HCT116 (cell line): ENCODE results near the gene C1QL3.

Experiments
- CEBPB ChIP-seq: IDR thresholded peaks from 2 replicates; pipeline ENCODE4 v1.6.1; 2012; ENCODE audit warnings: low read depth
- EGR1 ChIP-seq: IDR thresholded peaks from 2 replicates; pipeline ENCODE4 v1.6.1; 2012; ENCODE audit warnings: low read depth
- EZH2 ChIP-seq: fragments of 200-600 bp; sonication (generic); IDR thresholded peaks from 2 replicates; pipeline ENCODE4 v1.6.1; 2017; ENCODE audit warnings: antibody characterized with exemption, mixed run types
- POLR2A ChIP-seq: IDR thresholded peaks from 2 replicates; pipeline ENCODE4 v1.7.0; 2011; ENCODE audit warnings: borderline replicate concordance; ENCODE audit not compliant: insufficient read depth, insufficient read length; ENCODE audit errors: extremely low read depth
- RAD21 ChIP-seq: IDR thresholded peaks from 2 replicates; pipeline ENCODE4 v1.6.1; 2012; ENCODE audit warnings: low read depth, mild to moderate bottlenecking
- SP1 ChIP-seq: IDR thresholded peaks from 2 replicates; pipeline ENCODE4 v1.6.1; 2012; ENCODE audit warnings: low read depth
- ZNF274 ChIP-seq: fragments of 200-500 bp; sonication (Bioruptor generic); IDR thresholded peaks from 2 replicates; pipeline ENCODE4 v1.6.1; 2014; ENCODE audit warnings: mild to moderate bottlenecking, low read depth, low read length, inconsistent platforms
- TF ChIP-seq, protein P1 (sequence below), 3 experiments: fragments of 200-600 bp in 1 of 3; sonication (generic) in 1 of 3; IDR thresholded peaks in 2 of 3; conservative IDR thresholded peaks in 1 of 3; 2 replicates each; pipeline ENCODE4 v1.5.1; 2012 to 2017; ENCODE audit warnings: low read depth in 2 of 3, low read length in 2 of 3, antibody characterized with exemption in 1 of 3, borderline replicate concordance in 1 of 3, control low read depth in 1 of 3, mild to moderate bottlenecking in 1 of 3, mixed read lengths in 1 of 3, mixed run types in 1 of 3, moderate library complexity in 1 of 3; ENCODE audit not compliant: insufficient read depth in 1 of 3
- TF ChIP-seq, protein P2 (sequence below): IDR thresholded peaks from 2 replicates; pipeline ENCODE4 v1.6.1; 2012; ENCODE audit warnings: low read depth

DNA sequence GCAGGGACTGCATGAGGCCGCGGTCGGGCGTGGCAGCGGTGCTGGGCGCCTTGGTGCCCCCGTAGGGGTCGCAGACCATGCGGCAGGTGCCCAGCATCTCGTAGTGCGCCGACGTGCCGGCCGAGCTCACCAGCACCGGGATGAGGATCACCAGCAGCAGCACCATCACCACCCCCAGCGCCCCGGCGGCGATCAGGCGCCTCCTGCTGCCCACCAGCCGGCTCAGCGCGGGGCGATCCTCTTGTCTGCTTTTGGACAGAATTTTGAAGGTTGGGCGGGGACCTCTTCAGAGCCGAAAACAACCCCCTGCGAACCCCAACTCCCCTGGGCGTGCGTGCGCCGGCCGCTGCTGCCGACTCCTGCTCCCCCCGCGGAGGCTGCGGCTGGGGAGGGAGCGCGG lies 779 bp downstream of the C1QL3 start:
- TF ChIP-seq, protein P1, sequence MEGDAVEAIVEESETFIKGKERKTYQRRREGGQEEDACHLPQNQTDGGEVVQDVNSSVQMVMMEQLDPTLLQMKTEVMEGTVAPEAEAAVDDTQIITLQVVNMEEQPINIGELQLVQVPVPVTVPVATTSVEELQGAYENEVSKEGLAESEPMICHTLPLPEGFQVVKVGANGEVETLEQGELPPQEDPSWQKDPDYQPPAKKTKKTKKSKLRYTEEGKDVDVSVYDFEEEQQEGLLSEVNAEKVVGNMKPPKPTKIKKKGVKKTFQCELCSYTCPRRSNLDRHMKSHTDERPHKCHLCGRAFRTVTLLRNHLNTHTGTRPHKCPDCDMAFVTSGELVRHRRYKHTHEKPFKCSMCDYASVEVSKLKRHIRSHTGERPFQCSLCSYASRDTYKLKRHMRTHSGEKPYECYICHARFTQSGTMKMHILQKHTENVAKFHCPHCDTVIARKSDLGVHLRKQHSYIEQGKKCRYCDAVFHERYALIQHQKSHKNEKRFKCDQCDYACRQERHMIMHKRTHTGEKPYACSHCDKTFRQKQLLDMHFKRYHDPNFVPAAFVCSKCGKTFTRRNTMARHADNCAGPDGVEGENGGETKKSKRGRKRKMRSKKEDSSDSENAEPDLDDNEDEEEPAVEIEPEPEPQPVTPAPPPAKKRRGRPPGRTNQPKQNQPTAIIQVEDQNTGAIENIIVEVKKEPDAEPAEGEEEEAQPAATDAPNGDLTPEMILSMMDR (IDR thresholded peaks at IDR 0.05 in 2 of 3, conservative IDR thresholded peaks at IDR 0.05 in 1 of 3; ENCODE audit: borderline replicate concordance in 1 of 3, insufficient read depth in 1 of 3, low read depth in 2 of 3, low read length in 2 of 3), result no peak
- TF ChIP-seq EGR1 (no peak), CEBPB (no peak), RAD21 (no peak), ZNF274 (no peak), POLR2A (no peak), EZH2 (no peak), SP1 (no peak)
- TF ChIP-seq, protein P2, sequence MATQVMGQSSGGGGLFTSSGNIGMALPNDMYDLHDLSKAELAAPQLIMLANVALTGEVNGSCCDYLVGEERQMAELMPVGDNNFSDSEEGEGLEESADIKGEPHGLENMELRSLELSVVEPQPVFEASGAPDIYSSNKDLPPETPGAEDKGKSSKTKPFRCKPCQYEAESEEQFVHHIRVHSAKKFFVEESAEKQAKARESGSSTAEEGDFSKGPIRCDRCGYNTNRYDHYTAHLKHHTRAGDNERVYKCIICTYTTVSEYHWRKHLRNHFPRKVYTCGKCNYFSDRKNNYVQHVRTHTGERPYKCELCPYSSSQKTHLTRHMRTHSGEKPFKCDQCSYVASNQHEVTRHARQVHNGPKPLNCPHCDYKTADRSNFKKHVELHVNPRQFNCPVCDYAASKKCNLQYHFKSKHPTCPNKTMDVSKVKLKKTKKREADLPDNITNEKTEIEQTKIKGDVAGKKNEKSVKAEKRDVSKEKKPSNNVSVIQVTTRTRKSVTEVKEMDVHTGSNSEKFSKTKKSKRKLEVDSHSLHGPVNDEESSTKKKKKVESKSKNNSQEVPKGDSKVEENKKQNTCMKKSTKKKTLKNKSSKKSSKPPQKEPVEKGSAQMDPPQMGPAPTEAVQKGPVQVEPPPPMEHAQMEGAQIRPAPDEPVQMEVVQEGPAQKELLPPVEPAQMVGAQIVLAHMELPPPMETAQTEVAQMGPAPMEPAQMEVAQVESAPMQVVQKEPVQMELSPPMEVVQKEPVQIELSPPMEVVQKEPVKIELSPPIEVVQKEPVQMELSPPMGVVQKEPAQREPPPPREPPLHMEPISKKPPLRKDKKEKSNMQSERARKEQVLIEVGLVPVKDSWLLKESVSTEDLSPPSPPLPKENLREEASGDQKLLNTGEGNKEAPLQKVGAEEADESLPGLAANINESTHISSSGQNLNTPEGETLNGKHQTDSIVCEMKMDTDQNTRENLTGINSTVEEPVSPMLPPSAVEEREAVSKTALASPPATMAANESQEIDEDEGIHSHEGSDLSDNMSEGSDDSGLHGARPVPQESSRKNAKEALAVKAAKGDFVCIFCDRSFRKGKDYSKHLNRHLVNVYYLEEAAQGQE, result no peak
